ENCODE results near the gene SBF2.

SBF2 gene

GRCh38 chr11:10293423-10294289 lies at the start of gene SBF2:
SBF2 (minus strand) TSS chr11:10294219; CDS start chr11:10294069, 150 bp downstream.
- Histone ChIP-seq H3K4me1 (ENCODE audit: control insufficient read depth, low read length) (peaks cover 29% of the 10 kb centered on the region), H3K9me2 (replicated peaks; ENCODE audit: control insufficient read depth, low read length) (no peaks in the 10 kb centered on the region), H3K9me3 (ENCODE audit: control insufficient read depth, insufficient read depth, low read length) (no peaks in the 10 kb centered on the region), H3F3A (ENCODE audit: control insufficient read depth, insufficient read depth) (peaks cover 6% of the 10 kb centered on the region; the same call in 1 of the 2 replicates), H3K36me3 (ENCODE audit: control insufficient read depth, low read length) (no peaks in the 10 kb centered on the region), H3K27me3 (ENCODE audit: control insufficient read depth, low read length) (peaks cover 35% of the 10 kb centered on the region), H3K4me2 (ENCODE audit: low read length) (peak within 1 kb of the TSS; percentile 100), H3K79me2 (ENCODE audit: control insufficient read depth, low read length) (peaks cover 5% of the 10 kb centered on the region; the same call in 1 of the 2 replicates), H4K20me1 (ENCODE audit: control insufficient read depth, insufficient read depth, low read depth, low read length) (no peaks in the 10 kb centered on the region), H3K27ac (ENCODE audit: low read depth, low read length) (no peak within 1 kb of the TSS), H3K4me3 (ENCODE audit: low read length) (peak within 1 kb of the TSS; percentile 97)
- TF ChIP-seq CTCF (IDR thresholded peaks at IDR 0.05; ENCODE audit: low read depth, low read length, poor library complexity, severe bottlenecking) = no peak

GRCh38 chr11:10338287-10338686 lies 44.3 kb upstream of the SBF2 start:
- TF ChIP-seq CTCF (IDR thresholded peaks at IDR 0.05; ENCODE audit: low read depth, low read length, poor library complexity, severe bottlenecking) = no peak
- TF ChIP-seq EZH2phosphoT487 (IDR thresholded peaks at IDR 0.05; ENCODE audit: borderline replicate concordance, low read length) = no peak
- H3K9me2 ChIP-seq (replicated peaks; ENCODE audit: control insufficient read depth, low read length) = no peaks in the 10 kb centered on the region
- H3K27ac ChIP-seq (ENCODE audit: low read depth, low read length) = no peak overlapping the region
- no peak overlapping the region for H3K4me2 ChIP-seq (ENCODE audit: low read length)
- H3K27me3 ChIP-seq (ENCODE audit: control insufficient read depth, low read length) = no peaks in the 10 kb centered on the region
- H3K4me1 ChIP-seq (ENCODE audit: control insufficient read depth, low read length) = no peaks in the 10 kb centered on the region
- H3K79me2 ChIP-seq (ENCODE audit: control insufficient read depth, low read length) = no peaks in the 10 kb centered on the region
- H3K9me3 ChIP-seq (ENCODE audit: control insufficient read depth, insufficient read depth, low read length) = no peaks in the 10 kb centered on the region
- H3F3A ChIP-seq (ENCODE audit: control insufficient read depth, insufficient read depth) = no peaks in the 10 kb centered on the region
- no peaks in the 10 kb centered on the region for H3K36me3 ChIP-seq (ENCODE audit: control insufficient read depth, low read length)
- H4K20me1 ChIP-seq (ENCODE audit: control insufficient read depth, insufficient read depth, low read depth, low read length) = no peaks in the 10 kb centered on the region
- H3K4me3 ChIP-seq (ENCODE audit: low read length) = no peak overlapping the region

GRCh38 chr11:10333490-10333889 lies 39.5 kb upstream of the SBF2 start:
- Histone ChIP-seq H3K4me1 (ENCODE audit: control insufficient read depth, low read length) (no peaks in the 10 kb centered on the region), H3K9me2 (replicated peaks; ENCODE audit: control insufficient read depth, low read length) (no peaks in the 10 kb centered on the region), H3F3A (ENCODE audit: control insufficient read depth, insufficient read depth) (no peaks in the 10 kb centered on the region), H3K36me3 (ENCODE audit: control insufficient read depth, low read length) (no peaks in the 10 kb centered on the region), H3K27ac (ENCODE audit: low read depth, low read length) (no peak overlapping the region), H3K27me3 (ENCODE audit: control insufficient read depth, low read length) (peaks cover 3% of the 10 kb centered on the region; the same call in 1 of the 2 replicates), H3K4me3 (ENCODE audit: low read length) (no peak overlapping the region), H3K79me2 (ENCODE audit: control insufficient read depth, low read length) (no peaks in the 10 kb centered on the region), H4K20me1 (ENCODE audit: control insufficient read depth, insufficient read depth, low read depth, low read length) (no peaks in the 10 kb centered on the region), H3K9me3 (ENCODE audit: control insufficient read depth, insufficient read depth, low read length) (no peaks in the 10 kb centered on the region), H3K4me2 (ENCODE audit: low read length) (no peak overlapping the region)
- TF ChIP-seq CTCF (IDR thresholded peaks at IDR 0.05; ENCODE audit: low read depth, low read length, poor library complexity, severe bottlenecking) (no peak), EZH2phosphoT487 (IDR thresholded peaks at IDR 0.05; ENCODE audit: borderline replicate concordance, low read length) (no peak)
